GM12892 (cell line): ENCODE results near the gene CERS6.

Experiments used
- DNase-seq: peaks from one replicate; pipeline ENCODE4 v3.0.0; 2011; ENCODE audit not compliant: insufficient read length
- FAIRE-seq: peaks from 2 replicates; lab custom pipeline; 2011; peaks lifted over from hg19 to GRCh38; lab: Jason Lieb, UNC
- POLR2A ChIP-seq: IDR thresholded peaks from 2 replicates; pipeline ENCODE4 v1.6.1; 2011; ENCODE audit warnings: low read depth, low read length, control low read depth
- POLR2AphosphoS5 ChIP-seq: IDR thresholded peaks from 2 replicates; pipeline ENCODE4 v1.6.1; 2011; ENCODE audit warnings: low read depth, low read length, control low read depth
- TAF1 ChIP-seq: IDR thresholded peaks from 2 replicates; pipeline ENCODE4 v1.6.1; 2011; ENCODE audit warnings: low read depth, mild to moderate bottlenecking, control low read depth, low read length, borderline replicate concordance

Gene CERS6

DNA sequence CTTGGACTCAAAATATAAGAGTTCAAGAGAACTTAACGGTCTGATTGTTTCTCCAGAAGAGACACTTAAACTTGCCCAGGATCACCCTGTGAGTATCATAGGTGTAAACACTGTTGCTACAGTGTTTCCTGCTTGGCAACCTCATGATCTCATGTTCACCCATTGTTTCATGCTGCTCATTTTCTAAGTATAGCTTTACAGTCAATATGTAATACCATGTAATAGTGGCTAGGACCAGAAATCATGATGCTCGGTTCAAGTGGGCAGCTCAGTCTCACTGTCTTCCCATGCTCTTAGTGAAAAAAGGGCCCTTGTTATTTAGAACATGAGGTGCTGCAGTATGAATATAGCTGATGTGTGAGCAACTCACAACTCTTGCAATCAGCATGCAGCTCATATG, 157.5 kb downstream of the CERS6 start:
- TF ChIP-seq TAF1 (no peak), POLR2A (no peak), POLR2AphosphoS5 (no peak)
- FAIRE-seq (peak; percentile 17), DNase-seq (no peak)

DNA sequence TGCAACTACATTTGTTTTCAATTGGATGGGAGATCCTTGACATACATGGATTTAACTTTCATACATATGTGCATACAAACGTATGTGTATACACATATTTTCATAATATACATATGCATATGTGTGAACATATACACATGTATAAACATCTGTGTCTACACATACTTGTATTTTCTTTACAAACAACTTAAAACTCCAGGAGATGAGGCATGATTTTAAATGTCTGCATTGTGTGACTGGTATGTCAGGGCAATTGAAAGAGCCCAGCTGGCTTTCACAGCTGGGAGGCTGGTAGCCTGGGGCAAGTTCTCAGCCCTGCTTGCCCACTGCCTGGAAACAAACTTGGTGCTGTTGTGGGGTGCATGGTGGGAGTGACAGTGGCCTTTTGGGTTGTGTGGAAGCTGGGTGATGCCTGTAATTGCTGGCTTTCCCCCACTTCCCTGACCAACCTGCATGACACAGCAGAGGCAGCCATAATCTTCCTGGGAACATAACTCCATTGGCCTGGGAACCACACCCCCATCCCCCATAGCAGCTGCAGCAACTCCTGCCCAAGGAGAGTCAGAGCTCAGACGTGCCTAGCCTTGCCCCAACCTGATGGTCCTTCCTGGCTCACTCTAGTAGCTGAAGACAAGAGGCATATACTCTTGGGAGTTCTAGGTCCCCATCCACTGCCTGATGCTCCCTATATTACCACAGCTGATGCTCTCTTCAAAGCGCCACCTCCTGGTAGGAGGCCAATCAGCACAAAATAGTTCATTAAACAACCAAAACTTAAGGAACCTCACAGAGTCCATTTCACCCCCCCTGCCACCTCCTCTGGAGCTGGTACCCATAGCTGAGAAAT, 158.3 kb downstream of the CERS6 start:
- DNase-seq (no peak), FAIRE-seq (no peak)
- no peak for TF ChIP-seq TAF1
- TF ChIP-seq POLR2AphosphoS5 = no peak
- TF ChIP-seq POLR2A = no peak

DNA sequence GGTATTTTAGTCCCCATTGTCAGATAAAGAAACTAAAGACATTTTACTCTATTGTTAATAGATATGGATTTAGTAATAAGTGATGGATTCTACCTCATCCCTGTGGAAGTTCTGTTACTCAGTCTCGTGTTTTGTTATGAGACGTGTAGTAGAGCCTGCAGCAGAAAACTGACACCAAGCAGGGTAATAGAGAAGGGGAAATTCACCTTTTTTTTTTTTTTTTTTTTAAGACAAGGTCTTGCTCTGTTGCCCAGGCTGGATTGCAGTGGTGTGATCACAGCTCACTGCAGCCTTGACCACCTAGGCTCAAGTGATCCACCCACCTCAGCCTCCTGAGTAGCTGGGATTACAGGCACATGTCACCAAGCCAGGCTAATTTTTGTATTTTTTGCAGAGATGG, 164.5 kb downstream of the CERS6 start:
- FAIRE-seq (no peak), DNase-seq (no peak)
- TF ChIP-seq TAF1 (no peak), POLR2AphosphoS5 (no peak), POLR2A (no peak)

DNA sequence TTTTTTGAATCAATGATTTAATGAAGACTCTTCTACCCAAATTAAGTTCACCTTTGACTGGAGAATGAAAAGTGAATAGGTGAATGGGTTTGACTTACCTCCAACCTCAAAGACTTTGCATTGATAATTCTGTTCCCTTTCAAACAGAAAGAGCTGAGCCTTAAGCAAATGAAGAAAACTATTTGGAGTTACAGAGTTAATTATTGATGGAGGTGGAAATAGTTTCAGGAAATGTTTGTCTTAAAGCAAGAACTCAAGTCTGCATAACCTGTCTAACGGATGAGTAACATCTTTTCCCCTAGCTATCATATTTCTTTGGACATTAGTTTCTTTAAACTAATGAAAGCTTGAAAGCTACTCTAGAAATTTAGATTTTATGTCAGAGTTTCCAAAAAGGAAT, 166.5 kb downstream of the CERS6 start:
- DNase-seq = no peak
- FAIRE-seq = no peak
- TF ChIP-seq TAF1 = no peak

DNA sequence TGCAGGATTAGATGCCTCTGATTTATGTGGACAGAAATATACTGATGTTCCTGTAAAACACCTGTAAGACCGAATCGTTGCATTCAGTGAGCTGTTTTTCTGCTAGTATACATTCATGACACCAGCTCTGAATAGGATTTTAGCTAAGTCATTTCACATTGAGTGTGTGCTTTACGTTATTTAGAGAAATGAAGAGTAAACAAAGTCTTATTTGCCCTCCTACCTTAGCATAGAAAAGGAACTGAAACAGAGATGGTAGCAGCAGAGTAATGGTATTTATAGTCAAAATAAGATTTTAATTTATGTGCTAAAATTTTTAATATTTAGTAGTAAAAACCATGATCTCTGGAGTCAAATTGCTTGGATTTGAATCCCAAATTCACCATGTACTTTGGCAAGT, 168.0 kb downstream of the CERS6 start:
- no peak for FAIRE-seq
- TF ChIP-seq POLR2AphosphoS5 = no peak
- TF ChIP-seq TAF1 = no peak
- no peak for TF ChIP-seq POLR2A
- DNase-seq = no peak

DNA sequence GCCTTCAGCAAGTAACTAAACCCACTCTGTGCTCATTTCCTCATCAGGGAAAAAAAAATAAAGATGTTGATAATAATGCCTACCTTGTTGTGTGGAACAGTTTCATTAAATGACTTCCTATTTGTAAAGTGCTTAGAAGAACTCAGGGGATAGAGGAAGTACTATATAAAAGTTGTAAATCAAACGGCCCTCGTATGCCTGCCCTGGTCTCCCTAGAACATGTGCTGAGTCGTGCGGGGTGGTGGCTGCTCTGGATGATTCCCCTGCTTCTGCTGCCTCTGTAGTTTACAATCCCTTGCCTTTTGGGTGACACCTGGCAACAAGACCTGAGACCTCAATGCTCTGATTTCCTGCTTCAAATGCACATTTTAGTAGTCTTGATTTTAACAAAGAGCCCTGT, 170.0 kb downstream of the CERS6 start:
- DNase-seq (no peak), FAIRE-seq (no peak)
- no peak for TF ChIP-seq POLR2A
- no peak for TF ChIP-seq POLR2AphosphoS5
- no peak for TF ChIP-seq TAF1

DNA sequence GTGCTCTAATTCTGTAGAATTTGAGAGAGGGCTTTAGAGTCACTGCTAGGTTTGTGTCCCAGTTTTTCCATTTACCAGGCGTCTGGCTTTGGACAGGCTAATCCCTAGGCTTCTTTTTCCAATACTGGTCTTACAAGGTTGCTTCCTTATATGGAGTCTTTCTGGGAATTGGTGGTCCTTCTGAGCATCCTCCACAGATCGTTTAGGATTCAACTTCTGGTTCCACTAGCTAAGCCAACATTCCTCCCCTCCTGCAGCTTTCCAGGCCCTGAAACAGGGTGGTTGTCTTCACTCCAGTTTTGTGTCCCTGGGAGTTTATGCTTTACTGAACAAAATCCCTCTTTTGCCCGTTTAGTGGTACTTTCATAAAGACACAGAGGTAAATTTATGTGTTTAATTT, 170.6 kb downstream of the CERS6 start:
- FAIRE-seq (no peak), DNase-seq (no peak)
- TF ChIP-seq TAF1 (no peak), POLR2AphosphoS5 (no peak), POLR2A (no peak)

DNA sequence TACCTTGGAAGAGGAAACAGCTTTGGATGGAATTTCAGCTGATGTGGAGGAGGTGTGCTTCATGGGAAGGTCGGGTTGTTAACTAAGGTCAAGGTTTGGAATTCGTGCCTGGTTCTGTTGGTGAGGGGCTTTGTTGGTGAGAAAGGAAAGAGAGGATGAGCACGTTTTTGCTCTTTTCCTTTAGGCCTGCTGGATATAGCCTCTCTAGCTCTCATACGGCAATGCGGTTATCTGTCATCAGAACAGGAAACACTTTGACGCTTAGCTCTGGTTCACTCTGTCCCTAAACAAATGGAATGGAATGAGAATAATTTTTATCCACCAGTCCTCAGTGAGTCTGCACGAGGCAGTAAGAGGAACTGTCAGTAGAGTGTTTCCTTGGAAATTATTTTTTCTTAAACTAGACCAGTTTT, 176.6 kb downstream of the CERS6 start:
- TF ChIP-seq TAF1 (no peak), POLR2A (no peak), POLR2AphosphoS5 (no peak)
- FAIRE-seq (no peak), DNase-seq (no peak)

DNA sequence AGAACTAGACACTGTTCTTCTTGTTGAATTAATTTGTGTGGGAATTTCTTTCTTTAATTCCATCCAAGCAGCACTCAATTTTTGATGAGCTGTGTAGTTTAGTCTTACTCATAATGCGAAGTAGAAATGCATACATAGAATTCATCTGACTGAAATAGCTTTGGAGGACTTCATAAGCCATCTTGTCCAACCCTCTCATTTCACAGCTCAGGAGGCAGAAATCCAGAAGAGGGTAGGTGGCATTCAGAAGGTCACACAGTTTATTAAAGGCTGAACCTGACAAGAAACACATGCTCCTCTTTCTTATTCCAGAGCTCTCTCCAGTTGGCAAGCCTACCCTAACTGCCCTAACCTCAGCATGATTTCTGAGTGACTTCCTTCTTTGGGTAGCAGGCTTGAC, 177.1 kb downstream of the CERS6 start:
- FAIRE-seq = peak; percentile 65
- DNase-seq = no peak
- no peak for TF ChIP-seq TAF1
- no peak for TF ChIP-seq POLR2A
- no peak for TF ChIP-seq POLR2AphosphoS5

DNA sequence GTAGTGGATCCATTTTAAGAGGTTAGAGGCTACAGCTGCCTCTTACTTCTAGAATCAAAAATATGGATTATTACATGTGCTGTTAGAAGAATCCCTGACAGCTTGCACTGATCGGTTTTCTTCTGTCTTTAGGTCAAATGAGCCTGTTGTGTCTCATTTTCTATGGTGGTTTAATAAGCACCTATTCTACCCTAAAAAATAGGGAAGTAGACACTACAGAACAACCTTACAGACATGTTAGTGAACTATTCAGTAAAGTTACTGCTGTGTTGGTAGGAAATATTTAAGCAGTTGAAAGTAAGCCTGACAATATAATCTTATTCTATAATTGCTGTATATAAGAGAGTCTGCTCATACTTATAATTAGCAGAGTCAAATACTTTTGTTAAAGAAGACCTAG, 177.8 kb downstream of the CERS6 start:
- no peak for FAIRE-seq
- DNase-seq = no peak
- TF ChIP-seq POLR2AphosphoS5 (no peak), POLR2A (no peak), TAF1 (no peak)

DNA sequence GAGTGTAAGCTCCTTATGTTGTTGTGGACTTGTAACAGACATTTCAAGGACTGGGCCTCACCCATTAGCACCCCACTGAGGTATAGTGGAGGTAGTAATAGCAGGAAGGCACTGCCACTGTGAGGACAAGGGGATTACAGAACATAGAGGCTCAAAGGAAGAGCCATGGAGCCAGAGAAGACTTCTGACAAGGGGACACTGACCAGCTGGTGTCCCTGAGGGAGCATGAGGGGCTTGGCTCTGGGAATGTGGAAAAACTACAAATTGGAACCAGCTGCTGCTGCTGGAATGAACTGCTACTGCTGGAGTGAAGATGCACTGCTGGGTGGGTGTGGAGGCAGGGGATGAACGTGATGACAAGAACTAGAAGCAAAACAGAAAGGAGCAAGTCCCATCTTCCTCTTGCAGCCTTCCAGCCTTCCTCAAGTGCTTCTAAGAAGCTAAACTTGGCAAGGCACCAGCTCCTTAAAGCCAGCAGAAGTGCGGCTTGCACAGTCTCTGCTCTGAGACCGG, 179.0 kb downstream of the CERS6 start:
- FAIRE-seq = no peak
- TF ChIP-seq POLR2AphosphoS5 (no peak), POLR2A (no peak), TAF1 (no peak)
- no peak for DNase-seq

DNA sequence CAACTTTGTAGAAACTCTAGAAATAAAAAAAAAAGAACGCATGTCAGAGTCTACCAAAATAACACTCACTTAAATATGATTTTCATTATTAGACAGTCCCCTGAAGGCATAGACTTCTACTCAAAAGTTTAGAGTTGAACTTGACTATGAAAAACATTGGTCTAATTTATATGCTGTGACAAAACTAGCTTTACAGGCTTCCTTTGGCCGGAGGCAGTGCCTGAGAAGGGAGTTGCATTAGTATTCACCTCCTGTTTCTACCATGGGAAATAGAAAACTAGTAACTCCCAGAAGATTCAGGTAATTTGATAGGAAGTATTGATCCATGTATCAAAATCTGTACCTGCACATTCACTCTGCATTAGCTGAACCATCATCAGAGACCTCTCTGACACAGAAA, 182.9 kb downstream of the CERS6 start:
- TF ChIP-seq POLR2A (no peak), POLR2AphosphoS5 (no peak)
- no peak for DNase-seq
- no peak for FAIRE-seq
